ENCODE data around the gene DISC1. TPM values are rescaled to one million over a fixed set of nuclear protein-coding genes. Genes with fewer than 3 reads are reported as not detected.

Gene DISC1
- total and polyA plus RNA-seq, 8 donors: 0.42 to 6.6 (median 1.5) TPM

GRCh38 chr1:232016616-232017015 lies 390.0 kb downstream of the DISC1 start:
- WGBS, 2 donors: 78 to 89% methylated on average over 7 of the region's 7 CpGs
- no peak for ATAC-seq
- H3K4me1 ChIP-seq: no peaks in the 10 kb centered on the region
- no peaks in the 10 kb centered on the region for H3K9me3 ChIP-seq
- H3K27me3 ChIP-seq: no peaks in the 10 kb centered on the region
- TF ChIP-seq CTCF (IDR thresholded peaks at IDR 0.05): no peak
- intact Hi-C loops (cut with DNase I): no loop called here
- H3K27ac ChIP-seq: no peak overlapping the region
- DNase-seq: no peak
- no peak overlapping the region for H3K4me3 ChIP-seq
- no peak for FAIRE-seq
- H3K36me3 ChIP-seq: no peaks in the 10 kb centered on the region

- FAIRE-seq (no peak), ATAC-seq (no peak), DNase-seq (no peak)
- Histone ChIP-seq H3K4me1 (no peaks in the 10 kb centered on the region), H3K27me3 (no peaks in the 10 kb centered on the region), H3K36me3 (no peaks in the 10 kb centered on the region), H3K9me3 (no peaks in the 10 kb centered on the region), H3K27ac (no peak overlapping the region), H3K4me3 (no peak overlapping the region)
- intact Hi-C loops (cut with DNase I): no loop called here
- TF ChIP-seq CTCF (IDR thresholded peaks at IDR 0.05): no peak
- WGBS, 2 donors: 79 to 86% methylated on average over 2 of the region's 2 CpGs
Measured at GRCh38 chr1:232017057-232017456, 390.5 kb downstream of the DISC1 start.

- Histone ChIP-seq H3K4me1 (no peaks in the 10 kb centered on the region), H3K27me3 (no peaks in the 10 kb centered on the region), H3K27ac (no peak overlapping the region), H3K9me3 (no peaks in the 10 kb centered on the region), H3K36me3 (no peaks in the 10 kb centered on the region), H3K4me3 (no peak overlapping the region)
- FAIRE-seq: no peak
- DNase-seq: no peak
- no peak for TF ChIP-seq CTCF (IDR thresholded peaks at IDR 0.05)
- WGBS, 2 donors: 70 to 85% methylated on average over 1 of the region's 1 CpG
- ATAC-seq: no peak
- intact Hi-C loops (cut with DNase I): no loop called here
Measured at GRCh38 chr1:232017759-232018158, 391.2 kb downstream of the DISC1 start.

- ATAC-seq: no peak
- intact Hi-C loops (cut with DNase I): no loop called here
- H3K4me1 ChIP-seq: no peaks in the 10 kb centered on the region
- H3K27ac ChIP-seq: no peak overlapping the region
- no peak for FAIRE-seq
- no peaks in the 10 kb centered on the region for H3K36me3 ChIP-seq
- DNase-seq: no peak
- 80 to 82% methylated on average over 3 of the region's 3 CpGs for WGBS, 2 donors
- H3K9me3 ChIP-seq: no peaks in the 10 kb centered on the region
- no peak overlapping the region for H3K4me3 ChIP-seq
- no peak for TF ChIP-seq CTCF (IDR thresholded peaks at IDR 0.05)
- no peaks in the 10 kb centered on the region for H3K27me3 ChIP-seq
Measured at GRCh38 chr1:232018231-232019025, 391.8 kb downstream of the DISC1 start.

GRCh38 chr1:232019026-232019340 lies 392.4 kb downstream of the DISC1 start:
- DNase-seq: no peak
- H3K9me3 ChIP-seq: no peaks in the 10 kb centered on the region
- FAIRE-seq: no peak
- H3K27ac ChIP-seq: no peak overlapping the region
- TF ChIP-seq CTCF (IDR thresholded peaks at IDR 0.05): no peak
- intact Hi-C loops (cut with DNase I): no loop called here
- H3K36me3 ChIP-seq: no peaks in the 10 kb centered on the region
- H3K4me3 ChIP-seq: no peak overlapping the region
- no peaks in the 10 kb centered on the region for H3K27me3 ChIP-seq
- H3K4me1 ChIP-seq: no peaks in the 10 kb centered on the region
- no peak for ATAC-seq
- 65 to 84% methylated on average over 5 of the region's 5 CpGs for WGBS, 2 donors
